ENCODE data around the gene AQP12A.
"Not testable (repeated sequence)": the region's sequence is repeated elsewhere in the genome, so short reads cannot be mapped to it uniquely, and the experiment has no call there.

The AQP12A gene

DNA sequence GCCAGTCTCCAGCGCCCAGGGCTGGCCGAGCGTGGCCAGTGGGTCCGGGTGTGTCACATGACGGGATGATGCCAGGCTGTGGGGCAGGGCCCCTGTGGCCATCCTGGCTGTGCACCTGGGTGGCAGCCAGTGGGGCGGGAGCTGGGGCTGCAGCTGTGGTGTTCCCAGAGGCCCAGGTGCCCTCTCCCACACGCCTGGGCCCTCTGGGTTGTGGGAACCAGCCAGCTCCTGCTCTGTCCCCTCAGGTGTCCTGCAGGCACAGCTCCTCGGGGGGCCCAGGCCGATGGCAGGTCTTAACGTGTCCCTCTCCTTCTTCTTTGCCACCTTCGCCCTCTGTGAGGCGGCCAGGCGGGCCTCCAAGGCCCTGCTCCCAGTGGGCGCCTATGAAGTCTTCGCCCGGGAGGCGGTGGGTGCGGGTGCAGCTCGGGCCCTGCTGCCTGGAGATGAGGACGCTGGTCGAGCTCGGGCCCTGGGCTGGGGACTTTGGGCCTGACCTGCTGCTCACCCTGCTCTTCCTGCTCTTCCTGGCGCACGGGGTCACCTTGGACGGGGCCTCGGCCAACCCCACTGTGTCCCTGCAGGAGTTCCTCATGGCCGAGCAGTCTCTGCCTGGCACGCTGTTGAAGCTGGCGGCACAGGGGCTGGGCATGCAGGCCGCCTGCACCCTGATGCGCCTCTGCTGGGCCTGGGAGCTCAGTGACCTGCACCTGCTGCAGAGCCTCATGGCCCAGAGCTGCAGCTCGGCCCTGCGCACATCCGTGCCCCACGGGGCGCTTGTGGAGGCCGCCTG is at the start of gene AQP12A:
Gene AQP12A, plus strand, starts transcription at position 236 of the 790 bp plus-strand sequence. Its CDS starts 48 bp downstream, at position 284.
- in situ Hi-C loops (cut with MboI; ENCODE audit: low pct_unique_long_range_greater_than_20kb, low sequenced_read_pairs, unreplicated experiment); DNase-seq (ENCODE audit: low spot score): not testable (repeated sequence)

DNA sequence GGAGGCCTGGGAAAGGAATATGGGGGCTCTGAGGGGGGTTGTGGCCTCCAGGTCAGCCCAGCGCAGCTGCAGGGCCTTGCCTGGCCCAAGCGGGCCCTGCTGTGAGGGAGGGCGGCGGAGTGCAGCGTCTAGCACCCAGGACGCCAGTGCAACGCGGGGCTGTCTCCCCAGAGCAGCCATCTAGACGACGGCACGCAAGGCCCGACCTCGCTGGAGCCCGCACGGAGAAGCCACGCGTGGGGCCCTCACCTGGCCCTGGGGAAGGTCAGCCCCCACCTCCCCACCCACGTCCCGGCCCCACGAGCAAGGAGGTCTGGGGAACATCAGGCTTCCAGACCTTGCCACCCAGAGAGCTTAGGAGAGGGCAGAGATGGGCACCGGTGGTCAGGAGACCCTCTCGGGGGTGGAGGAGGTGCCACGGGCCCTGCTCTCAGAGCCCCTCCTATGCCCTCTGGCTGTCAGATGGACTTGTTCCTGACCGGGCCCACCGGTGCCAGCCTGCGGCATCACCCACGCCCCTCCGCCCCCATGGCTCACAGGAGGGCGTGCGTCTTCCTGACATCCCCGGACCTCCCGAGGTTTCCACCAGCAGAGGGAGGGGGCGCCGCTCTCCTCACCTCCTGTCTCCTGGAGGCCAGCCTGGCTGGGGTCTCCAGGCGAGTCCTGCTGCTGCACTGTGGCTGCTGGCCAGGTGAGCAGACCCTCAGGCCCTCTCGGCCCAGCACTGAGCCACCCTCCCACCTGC is 49.4 kb upstream of the AQP12A start:
- in situ Hi-C loops (cut with MboI; ENCODE audit: low pct_unique_long_range_greater_than_20kb, low sequenced_read_pairs, unreplicated experiment) = no loop called here
- DNase-seq (ENCODE audit: low spot score) = no peak
- TF ChIP-seq CTCF (IDR thresholded peaks at IDR 0.05; ENCODE audit: extremely low read depth, insufficient read depth, missing control alignments) = no peak

DNA sequence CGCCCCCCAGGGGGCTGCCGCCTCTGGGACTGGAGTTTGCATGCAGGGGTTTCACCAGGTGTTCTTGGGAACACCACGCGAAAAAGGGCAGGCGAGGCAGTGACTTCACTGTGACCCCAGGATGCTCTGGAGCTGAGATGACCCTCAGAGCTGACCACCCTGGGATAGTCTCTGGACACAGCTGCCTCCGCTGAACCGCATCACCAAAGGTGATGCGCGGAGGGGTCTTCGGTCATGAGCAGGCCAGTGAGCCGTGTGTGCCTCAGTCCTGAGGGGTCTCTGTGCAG is 48.9 kb upstream of the AQP12A start:
- in situ Hi-C loops (cut with MboI; ENCODE audit: low pct_unique_long_range_greater_than_20kb, low sequenced_read_pairs, unreplicated experiment) = no loop called here
- no peak for DNase-seq (ENCODE audit: low spot score)
- no peak for TF ChIP-seq CTCF (IDR thresholded peaks at IDR 0.05; ENCODE audit: extremely low read depth, insufficient read depth, missing control alignments)

DNA sequence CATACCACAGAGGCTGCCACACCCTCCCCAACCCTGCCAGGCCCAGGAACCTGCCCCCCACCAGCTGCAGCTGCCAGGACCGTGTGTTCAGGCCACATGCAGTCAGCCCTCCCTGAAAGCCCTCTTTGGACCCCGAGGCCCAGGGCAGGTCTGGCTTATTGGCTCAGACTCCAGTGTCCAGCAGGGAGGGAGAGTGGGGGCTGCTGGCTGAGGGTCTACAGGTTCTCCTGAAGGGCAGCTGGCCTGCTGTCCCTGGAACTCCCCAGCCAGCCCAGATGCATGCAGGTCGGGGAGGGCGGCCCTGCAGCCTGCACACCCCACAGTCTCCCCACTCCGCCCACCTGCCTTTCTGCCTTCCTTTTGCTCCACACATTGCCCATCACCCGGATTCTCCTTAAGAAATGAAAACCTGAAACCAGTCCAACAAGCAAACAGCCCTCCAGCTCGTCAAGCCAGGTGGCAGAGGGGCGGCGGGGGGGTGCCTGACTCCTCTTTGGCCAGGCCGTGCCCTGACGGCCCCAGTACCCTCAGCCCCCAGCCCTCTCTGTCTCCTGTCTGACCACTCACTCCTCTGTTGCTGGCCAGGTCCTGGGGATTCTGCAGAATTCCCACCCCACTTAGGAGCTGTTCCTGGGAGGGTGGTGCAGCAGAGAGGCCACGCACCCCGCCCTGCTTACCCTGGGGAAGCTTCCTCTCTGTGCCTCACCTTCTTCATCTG is 48.4 kb upstream of the AQP12A start:
- no peak for TF ChIP-seq CTCF (IDR thresholded peaks at IDR 0.05; ENCODE audit: extremely low read depth, insufficient read depth, missing control alignments)
- in situ Hi-C loops (cut with MboI; ENCODE audit: low pct_unique_long_range_greater_than_20kb, low sequenced_read_pairs, unreplicated experiment) = no loop called here
- DNase-seq (ENCODE audit: low spot score) = no peak

GRCh38 chr2:240643811-240644150 is 47.9 kb upstream of the AQP12A start:
- in situ Hi-C loops (cut with MboI; ENCODE audit: low pct_unique_long_range_greater_than_20kb, low sequenced_read_pairs, unreplicated experiment) = no loop called here
- no peak for TF ChIP-seq CTCF (IDR thresholded peaks at IDR 0.05; ENCODE audit: extremely low read depth, insufficient read depth, missing control alignments)
- no peak for DNase-seq (ENCODE audit: low spot score)

DNA sequence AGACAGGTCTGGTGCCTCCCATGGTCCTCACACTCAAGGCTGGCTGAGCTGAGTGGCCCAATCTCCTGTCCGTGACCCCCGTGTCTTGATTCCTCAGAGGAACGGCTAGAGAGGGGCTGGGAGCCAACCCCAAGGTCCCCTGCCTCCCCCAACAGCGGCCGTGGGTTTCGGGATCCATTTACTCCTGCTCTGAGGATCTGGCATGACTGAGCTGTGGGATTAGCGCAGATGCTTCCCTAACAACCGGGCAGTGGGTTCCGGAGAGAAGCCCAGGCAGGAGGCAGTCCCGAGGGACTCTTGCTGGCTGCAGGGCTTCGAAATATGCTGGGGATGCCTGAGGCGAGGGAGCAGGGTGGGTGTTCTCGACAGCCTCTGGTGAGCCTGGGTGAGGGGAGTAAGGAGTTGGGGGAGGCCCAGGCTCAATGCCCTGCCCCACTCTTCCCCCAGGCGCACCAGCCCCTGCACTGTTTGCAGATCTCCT is 47.5 kb upstream of the AQP12A start:
- TF ChIP-seq CTCF (IDR thresholded peaks at IDR 0.05; ENCODE audit: extremely low read depth, insufficient read depth, missing control alignments) = no peak
- DNase-seq (ENCODE audit: low spot score) = no peak
- in situ Hi-C loops (cut with MboI; ENCODE audit: low pct_unique_long_range_greater_than_20kb, low sequenced_read_pairs, unreplicated experiment) = no loop called here
